ENCODE data around the gene FASTK.
A peak's percentile ranks its signal among the peaks of the same experiment; 100 is the strongest.

The FASTK gene

GRCh38 chr7:151085329-151085690 is 4.7 kb upstream of the FASTK start:
- Mint-ChIP-seq H3K4me3 (peak overlapping the region; percentile 88 to 89), H3K9me3 (no peaks in the 10 kb centered on the region), H3K27ac (no peak overlapping the region), H3K4me1 (peaks cover 40 to 59% of the 10 kb centered on the region in 2 donors), H3K36me3 (peaks cover under 1 to 13% of the 10 kb centered on the region in 2 donors), H3K27me3 (peaks cover 28 to 46% of the 10 kb centered on the region in 2 donors)
- DNase-seq: no peak
- no peak for ATAC-seq (replicated peaks)

- ATAC-seq (replicated peaks) (no peak), DNase-seq (no peak)
- Mint-ChIP-seq H3K36me3 (peaks cover 6 to 16% of the 10 kb centered on the region in 2 donors), H3K9me3 (no peaks in the 10 kb centered on the region), H3K27me3 (peaks cover 16 to 31% of the 10 kb centered on the region in 2 donors), H3K4me3 (peak overlapping the region; percentile 91 to 99), H3K4me1 (peaks cover 40 to 66% of the 10 kb centered on the region in 2 donors), H3K27ac (no peak overlapping the region)
Observed at GRCh38 chr7:151083824-151084160, 3.2 kb upstream of the FASTK start.

- Mint-ChIP-seq H3K4me1 (peaks cover 41 to 66% of the 10 kb centered on the region in 2 donors), H3K4me3 (peak within 1 kb of the TSS; percentile 91 to 99), H3K27ac (peak within 1 kb of the TSS; percentile 98), H3K36me3 (peaks cover 6 to 19% of the 10 kb centered on the region in 2 donors), H3K9me3 (no peaks in the 10 kb centered on the region), H3K27me3 (peaks cover 15 to 27% of the 10 kb centered on the region in 2 donors)
- DNase-seq (peak; percentile 73), ATAC-seq (replicated peaks) (peak; percentile 71 to 73)
Observed at GRCh38 chr7:151083071-151083823, 2.6 kb upstream of the FASTK start, which contains the start of gene TMUB1. Gene TMUB1, minus strand, starts transcription at chr7:151083493. Its CDS starts 930 bp downstream, at chr7:151082563.

GRCh38 chr7:151082141-151083070 is 1.8 kb upstream of the FASTK start:
- H3K36me3 Mint-ChIP-seq: peaks cover 9 to 23% of the 10 kb centered on the region in 2 donors
- H3K4me3 Mint-ChIP-seq: peak overlapping the region; percentile 91 to 99
- no peaks in the 10 kb centered on the region for H3K9me3 Mint-ChIP-seq
- peaks cover 15 to 24% of the 10 kb centered on the region in 2 donors for H3K27me3 Mint-ChIP-seq
- ATAC-seq (replicated peaks): no peak
- DNase-seq: no peak
- H3K4me1 Mint-ChIP-seq: peaks cover 43 to 63% of the 10 kb centered on the region in 2 donors
- H3K27ac Mint-ChIP-seq: peak overlapping the region; percentile 98

GRCh38 chr7:151081170-151082101 is 827 bp upstream of the FASTK start:
- Mint-ChIP-seq H3K4me3 (peak overlapping the region; percentile 91 to 99), H3K4me1 (peaks cover 43 to 57% of the 10 kb centered on the region in 2 donors), H3K27ac (peak overlapping the region; percentile 95), H3K36me3 (peaks cover 9 to 25% of the 10 kb centered on the region in 2 donors), H3K27me3 (peaks cover 15 to 19% of the 10 kb centered on the region in 2 donors), H3K9me3 (no peaks in the 10 kb centered on the region)
- DNase-seq: no peak
- ATAC-seq (replicated peaks): no peak

- H3K4me1 Mint-ChIP-seq: peaks cover 35 to 47% of the 10 kb centered on the region in 2 donors
- H3K9me3 Mint-ChIP-seq: no peaks in the 10 kb centered on the region
- ATAC-seq (replicated peaks): peak; percentile 8 to 15
- no peak for DNase-seq
- peaks cover 19 to 33% of the 10 kb centered on the region in 2 donors for H3K36me3 Mint-ChIP-seq
- H3K27me3 Mint-ChIP-seq: peaks cover 5 to 8% of the 10 kb centered on the region in 2 donors
- peak overlapping the region; percentile 91 to 94 for H3K4me3 Mint-ChIP-seq
- H3K27ac Mint-ChIP-seq: peak overlapping the region; percentile 95
Observed at GRCh38 chr7:151080067-151080521, 515 bp downstream of the FASTK start.

- ATAC-seq (replicated peaks) (no peak), DNase-seq (no peak)
- H3K27me3 Mint-ChIP-seq: peaks cover 0 to under 1% of the 10 kb centered on the region in 2 donors
- peak overlapping the region; percentile 91 to 94 for H3K4me3 Mint-ChIP-seq
- peaks cover 30 to 44% of the 10 kb centered on the region in 2 donors for H3K4me1 Mint-ChIP-seq
- peaks cover 25 to 33% of the 10 kb centered on the region in 2 donors for H3K36me3 Mint-ChIP-seq
- no peaks in the 10 kb centered on the region for H3K9me3 Mint-ChIP-seq
- peak overlapping the region; percentile 95 for H3K27ac Mint-ChIP-seq
Observed at GRCh38 chr7:151079199-151079910, 1.3 kb downstream of the FASTK start.

- peaks cover 31 to 37% of the 10 kb centered on the region in 2 donors for H3K36me3 Mint-ChIP-seq
- ATAC-seq (replicated peaks): no peak
- H3K9me3 Mint-ChIP-seq: no peaks in the 10 kb centered on the region
- DNase-seq: no peak
- H3K27ac Mint-ChIP-seq: no peak overlapping the region
- peak overlapping the region; percentile 91 to 94 for H3K4me3 Mint-ChIP-seq
- peaks cover 30 to 44% of the 10 kb centered on the region in 2 donors for H3K4me1 Mint-ChIP-seq
- H3K27me3 Mint-ChIP-seq: no peaks in the 10 kb centered on the region
Observed at GRCh38 chr7:151078233-151079040, 2.2 kb downstream of the FASTK start.

GRCh38 chr7:151077705-151078232 is 2.8 kb downstream of the FASTK start:
- Mint-ChIP-seq H3K4me1 (peaks cover 27 to 41% of the 10 kb centered on the region in 2 donors), H3K9me3 (no peaks in the 10 kb centered on the region), H3K27ac (no peak overlapping the region), H3K4me3 (peak overlapping the region; percentile 23 to 53), H3K27me3 (no peaks in the 10 kb centered on the region), H3K36me3 (peaks cover 31 to 35% of the 10 kb centered on the region in 2 donors)
- no peak for DNase-seq
- no peak for ATAC-seq (replicated peaks)

- no peak for ATAC-seq (replicated peaks)
- H3K9me3 Mint-ChIP-seq: no peaks in the 10 kb centered on the region
- no peak for DNase-seq
Observed at GRCh38 chr7:151076863-151077704, 3.5 kb downstream of the FASTK start.

GRCh38 chr7:151075978-151076426 is 4.6 kb downstream of the FASTK start:
- Mint-ChIP-seq H3K36me3 (peaks cover 37 to 44% of the 10 kb centered on the region in 2 donors), H3K9me3 (no peaks in the 10 kb centered on the region), H3K4me3 (no peak overlapping the region), H3K4me1 (peaks cover 18 to 25% of the 10 kb centered on the region in 2 donors), H3K27ac (peak overlapping the region; percentile 72), H3K27me3 (no peaks in the 10 kb centered on the region)
- ATAC-seq (replicated peaks): no peak
- no peak for DNase-seq

More at GRCh38 chr7:151076863-151077704, 3.5 kb downstream of the FASTK start:
- peaks cover 32 to 36% of the 10 kb centered on the region in 2 donors for H3K36me3 Mint-ChIP-seq
- H3K4me3 Mint-ChIP-seq: peak overlapping the region in 1 of 2 donors; percentile 11
- H3K27ac Mint-ChIP-seq: no peak overlapping the region
- peaks cover 22 to 34% of the 10 kb centered on the region in 2 donors for H3K4me1 Mint-ChIP-seq
- no peaks in the 10 kb centered on the region for H3K27me3 Mint-ChIP-seq

All from stimulated activated naive B cell treated with anti-CD40 and anti-IgM and Interleukin-4, amounts not matched to agents 10 μg/mL and 1 μg/mL and 100 μg/mL, for 72 hours (primary cell).